Heart right ventricle (tissue), 16 donors: ENCODE data around the gene KNCN. TPM values are rescaled to one million over a fixed set of nuclear protein-coding genes. Genes with fewer than 3 reads are reported as not detected.

Experiments
- ATAC-seq, 8 donors: fragments of 200-7000 bp; cut with Tn5 transposase; one replicate each; pipeline ENCODE4 v1.9.1; 2020; ENCODE audit warnings: mild to moderate bottlenecking in 8 of 8, moderate library complexity in 8 of 8, moderate number of reproducible peaks in 1 of 8
- DNase-seq, 2 donors: peaks; one replicate each; pipeline ENCODE4 v3.0.0-alpha.2; 2020
- H3K27ac ChIP-seq, 10 donors: fragments of 200-600 bp; sonication (generic) in 2 of 10; one replicate each; pipeline versions ENCODE4 v1.5.0 to v1.8.0; 2020 to 2022; ENCODE audit warnings: mild to moderate bottlenecking in 3 of 10
- H3K27me3 ChIP-seq, 7 donors: fragments of 200-600 bp; one replicate each; pipeline ENCODE4 v1.8.0; 2021 to 2022; ENCODE audit warnings: mild to moderate bottlenecking in 2 of 7
- H3K36me3 ChIP-seq, 9 donors: fragments of 200-600 bp; sonication (generic) in 1 of 9; one replicate each; pipeline versions ENCODE4 v1.5.0 to v1.8.0; 2020 to 2022; ENCODE audit warnings: mild to moderate bottlenecking in 2 of 9
- H3K4me1 ChIP-seq, 9 donors: fragments of 200-600 bp; sonication (generic) in 1 of 9; one replicate each; pipeline versions ENCODE4 v1.5.0 to v1.8.0; 2020 to 2022; ENCODE audit warnings: mild to moderate bottlenecking in 4 of 9
- H3K4me3 ChIP-seq, 10 donors: fragments of 200-600 bp; sonication (generic) in 2 of 10; one replicate each; pipeline versions ENCODE4 v1.5.0 to v1.8.0; 2020 to 2022; ENCODE audit warnings: mild to moderate bottlenecking in 7 of 10, moderate library complexity in 2 of 10
- H3K9me3 ChIP-seq, 11 donors: fragments of 200-600 bp in 10 of 11; sonication (generic) in 2 of 11; one replicate each; pipeline versions ENCODE4 v1.5.0 to v1.8.0; 2013 to 2022; ENCODE audit warnings: mild to moderate bottlenecking in 2 of 11, control low read depth in 1 of 11, moderate library complexity in 1 of 11
- CTCF ChIP-seq, 9 donors: fragments of 200-600 bp; sonication (generic) in 2 of 9; IDR thresholded peaks; one replicate each; pipeline versions ENCODE4 v1.5.0 to v1.8.0; 2021 to 2022; ENCODE audit warnings: antibody characterized with exemption in 9 of 9, mild to moderate bottlenecking in 5 of 9, moderate library complexity in 1 of 9
- WGBS, 2 donors: extraction: QIAGEN DNeasy Blood & Tissue Kit; methylation state at CpG; one replicate each; pipeline ENCODE4 v1.1.7; 2013; ENCODE audit warnings: inconsistent platforms in 1 of 2; 5-methylcytosine and 5-hydroxymethylcytosine counted together
- intact Hi-C, 10 donors: fragments of 100-400 bp; cut with DNase I; formaldehyde crosslinking; loops; one replicate each; pipeline versions ENCODE4 v1.11.1 to v1.14.2; 2022
- polyA plus RNA-seq, 2 donors: library from polyadenylated mRNA; stranded (reverse); fragments of 200-250 nt; gene quantifications; one replicate each; pipeline ENCODE4 v1.2.3, GENCODE V29; 2013
- total RNA-seq, 10 donors: library from RNA; stranded (reverse); fragmentation: NEBNext Ultra II Directional in 3 of 10; extraction: Animal tissue kit (Norgen Biotek cat#: 25700) in 3 of 10; gene quantifications; one replicate each; pipeline versions ENCODE4 v1.2.1 to v1.2.4, GENCODE V29; 2021 to 2023
- donor health status: Arrhythmogenic right ventricular cardiomyopathy.
- donor health status: ischemic (EF 13 %, LVEDD 7.1; RV severe dilation, severe dysfunction).
- donor health status: healthy with polysubstance abuse.
- donor health status: DM: no; HTN: yes; CAD: no.
- donor health status: DM: no; HTN: no; CAD: no.
- donor health status: ischemic (EF 25% LVEDD 6.9; RV normal size, moderate dysfunction).
- donor health status: ischemic (EF 25% LVEDD 5.7; RV mildly dilated, moderate dysfunction).
- donor health status: healthy.
- donor health status: DM: yes; HTN: yes; CAD: no.
- donor health status: Ischemic cardiomyopathy.
- donor health status: ischemic (EF 35%, LVEDD 5.7; RV mildly dilated, moderate dysfunction).
- donor health status: nonischemic (EF 11% LVEDD 7.7; RV severe dilation, severe dysfunction).
- donor health status: DM: yes; HTN: yes; CAD: no.
- donor health status: PGD.
- donor health status: ischemic (EF 29% LVEDD 5.4; RV normal size, mild dysfunction).
- donor health status: nonischemic (EF 23%, LVEDD 6.1; RV moderate dilation, normal function).

KNCN gene
- total and polyA plus RNA-seq, 12 donors: not detected

- no peaks in the 10 kb centered on the region for H3K9me3 ChIP-seq
- no peak for DNase-seq
- H3K27ac ChIP-seq: no peak overlapping the region
- TF ChIP-seq CTCF (IDR thresholded peaks at IDR 0.05): no peak
- H3K4me1 ChIP-seq: peaks cover 0 to 9% (median 0%) of the 10 kb centered on the region in 9 donors
- peaks cover 0 to 39% (median 17%) of the 10 kb centered on the region in 9 donors for H3K36me3 ChIP-seq
- no peak for ATAC-seq
- intact Hi-C loops: no loop called here
- peaks cover 0 to 10% (median 5%) of the 10 kb centered on the region in 7 donors for H3K27me3 ChIP-seq
- no peak overlapping the region for H3K4me3 ChIP-seq
- 77 to 82% methylated on average over 7 of the region's 7 CpGs for WGBS, 2 donors
These were observed 4.6 kb upstream of the KNCN start for GRCh38 chr1:46555826-46556619.

DNA sequence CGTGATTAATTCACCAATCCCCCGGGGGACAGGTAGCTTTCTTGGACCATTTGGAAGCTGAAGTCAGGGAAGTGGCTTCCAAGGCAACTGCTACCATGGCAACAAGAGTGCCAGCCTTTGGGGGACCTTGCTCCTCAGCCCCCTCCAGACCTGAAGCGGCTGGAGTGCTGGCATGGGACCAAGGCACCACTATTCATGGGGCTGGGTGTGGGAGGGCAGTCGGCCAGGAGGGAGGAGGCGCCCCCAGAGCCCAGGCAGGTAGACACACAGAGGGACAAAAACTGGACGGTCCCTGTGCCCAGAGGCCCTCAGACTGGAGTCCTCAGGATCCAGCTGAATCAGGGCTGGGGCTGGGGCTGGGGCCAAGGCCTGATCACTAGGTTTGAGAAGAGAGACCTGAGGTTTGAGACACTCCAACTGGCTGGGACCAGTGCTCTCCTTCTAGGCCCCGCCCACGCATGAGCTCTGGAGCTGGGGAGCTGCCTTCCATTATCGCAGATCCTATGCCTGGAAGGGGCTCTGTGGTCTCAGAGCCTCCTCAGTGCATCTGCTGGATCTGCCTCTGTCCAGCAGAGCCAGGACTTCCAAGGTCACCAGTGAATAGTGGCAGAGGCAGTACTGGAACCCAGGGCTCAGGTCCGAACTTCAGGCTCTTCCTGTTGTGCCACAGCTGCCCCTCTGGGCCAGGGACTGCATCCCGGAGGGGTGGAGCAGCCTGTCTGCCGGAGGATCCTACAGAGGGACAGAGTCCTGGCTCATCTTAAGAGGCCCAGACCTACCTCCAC lies 3.3 kb upstream of the KNCN start:
- ATAC-seq (no peak), DNase-seq (no peak)
- 85 to 86% methylated on average over 12 of the region's 12 CpGs for WGBS, 2 donors
- no peak overlapping the region for H3K4me3 ChIP-seq
- no peak overlapping the region for H3K27ac ChIP-seq
- peaks cover 0 to 27% (median 7%) of the 10 kb centered on the region in 9 donors for H3K36me3 ChIP-seq
- TF ChIP-seq CTCF (IDR thresholded peaks at IDR 0.05): no peak
- peaks cover 0 to 9% (median 0%) of the 10 kb centered on the region in 9 donors for H3K4me1 ChIP-seq
- no peaks in the 10 kb centered on the region for H3K9me3 ChIP-seq
- peaks cover 0 to 19% (median 16%) of the 10 kb centered on the region in 7 donors for H3K27me3 ChIP-seq
- intact Hi-C loops: no loop called here

DNA sequence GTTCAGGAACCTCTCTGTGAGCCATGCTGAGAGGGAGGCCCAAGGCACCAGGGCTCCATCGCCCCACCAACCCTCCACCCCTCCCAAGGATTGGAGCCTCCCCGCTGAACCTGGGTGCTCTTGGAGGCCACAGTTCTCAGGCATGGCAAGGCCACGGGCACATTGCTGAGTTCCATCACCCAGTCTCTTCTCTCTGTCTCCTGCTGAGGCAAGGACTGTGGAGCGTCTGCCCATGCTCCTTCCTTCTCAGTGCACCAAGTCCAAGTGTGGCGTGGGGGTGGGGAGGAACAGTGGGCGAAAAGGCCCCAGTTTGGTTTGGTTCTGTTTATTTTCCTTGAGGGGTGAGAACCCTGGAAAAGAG lies 2.8 kb upstream of the KNCN start:
- Histone ChIP-seq H3K4me1 (peaks cover 0 to 9% (median 0%) of the 10 kb centered on the region in 9 donors), H3K27me3 (peaks cover 0 to 24% (median 18%) of the 10 kb centered on the region in 7 donors), H3K27ac (no peak overlapping the region), H3K9me3 (no peaks in the 10 kb centered on the region), H3K4me3 (no peak overlapping the region), H3K36me3 (peaks cover 0 to 21% (median 2%) of the 10 kb centered on the region in 9 donors)
- ATAC-seq (no peak), DNase-seq (no peak)
- intact Hi-C loops: no loop called here
- TF ChIP-seq CTCF (IDR thresholded peaks at IDR 0.05): no peak
- 90 to 93% methylated on average over 6 of the region's 6 CpGs for WGBS, 2 donors

- no peak for TF ChIP-seq CTCF (IDR thresholded peaks at IDR 0.05)
- intact Hi-C loops: no loop called here
- Histone ChIP-seq H3K9me3 (no peaks in the 10 kb centered on the region), H3K4me1 (peaks cover 0 to 9% (median 0%) of the 10 kb centered on the region in 9 donors), H3K36me3 (peaks cover 0 to 14% (median 0%) of the 10 kb centered on the region in 9 donors), H3K27ac (no peak overlapping the region), H3K27me3 (peaks cover 0 to 29% (median 18%) of the 10 kb centered on the region in 7 donors), H3K4me3 (no peak overlapping the region)
- DNase-seq (no peak), ATAC-seq (no peak)
- WGBS, 2 donors: 90% methylated on average over 3 of the region's 3 CpGs
These were observed 2.1 kb upstream of the KNCN start for GRCh38 chr1:46553506-46553905.
